ENCODE results near the gene NCAPG.

NCAPG gene

GRCh38 chr4:17894421-17894820 lies 83.6 kb downstream of the NCAPG start:
- DNase-seq (ENCODE audit: low read depth), result no peak
- H3K4me3 ChIP-seq (ENCODE audit: low read depth, low read length), result no peak overlapping the region
- TF ChIP-seq CTCF (conservative IDR thresholded peaks at IDR 0.05; ENCODE audit: low read depth, low read length), result no peak

Data from choroid plexus epithelial cell (primary cell).